GM12872 (cell line): ENCODE data around the gene CCDC197.

Experiments used
- CTCF ChIP-seq: IDR thresholded peaks from 3 replicates; pipeline ENCODE4 v1.5.1; 2011; ENCODE audit warnings: low read depth, mild to moderate bottlenecking, low read length, moderate library complexity; ENCODE audit not compliant: insufficient read depth

CCDC197 gene

GRCh38 chr14:94016446-94016976, 19.4 kb downstream of the CCDC197 start:
- no peak for TF ChIP-seq CTCF

- TF ChIP-seq CTCF = no peak
Measured at GRCh38 chr14:94018308-94018707, 21.2 kb downstream of the CCDC197 start.

GRCh38 chr14:94019329-94019728, 22.2 kb downstream of the CCDC197 start:
- TF ChIP-seq CTCF = no peak

GRCh38 chr14:94020267-94020666, 23.2 kb downstream of the CCDC197 start:
- TF ChIP-seq CTCF = no peak

DNA sequence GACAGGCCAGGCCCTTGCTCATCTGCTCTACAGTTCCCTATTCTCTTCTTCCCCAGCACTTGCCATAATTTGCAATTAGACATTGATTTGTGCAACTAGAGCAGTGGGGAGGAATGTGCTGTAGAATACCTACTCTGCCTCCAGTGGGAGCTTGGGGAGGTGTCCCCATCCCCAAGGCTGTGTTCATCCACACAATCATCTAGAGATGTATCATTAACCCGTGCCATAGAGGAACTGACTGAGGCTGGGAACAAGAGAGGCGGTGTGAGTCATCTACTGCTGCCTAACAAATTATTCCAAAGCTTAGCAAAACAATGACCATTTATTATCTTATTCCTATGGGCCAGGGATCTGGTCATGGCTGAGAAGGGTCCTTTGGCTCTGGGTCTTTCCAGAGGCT, 23.9 kb downstream of the CCDC197 start:
- TF ChIP-seq CTCF = no peak

GRCh38 chr14:94021416-94022157, 24.5 kb downstream of the CCDC197 start:
- TF ChIP-seq CTCF = no peak

DNA sequence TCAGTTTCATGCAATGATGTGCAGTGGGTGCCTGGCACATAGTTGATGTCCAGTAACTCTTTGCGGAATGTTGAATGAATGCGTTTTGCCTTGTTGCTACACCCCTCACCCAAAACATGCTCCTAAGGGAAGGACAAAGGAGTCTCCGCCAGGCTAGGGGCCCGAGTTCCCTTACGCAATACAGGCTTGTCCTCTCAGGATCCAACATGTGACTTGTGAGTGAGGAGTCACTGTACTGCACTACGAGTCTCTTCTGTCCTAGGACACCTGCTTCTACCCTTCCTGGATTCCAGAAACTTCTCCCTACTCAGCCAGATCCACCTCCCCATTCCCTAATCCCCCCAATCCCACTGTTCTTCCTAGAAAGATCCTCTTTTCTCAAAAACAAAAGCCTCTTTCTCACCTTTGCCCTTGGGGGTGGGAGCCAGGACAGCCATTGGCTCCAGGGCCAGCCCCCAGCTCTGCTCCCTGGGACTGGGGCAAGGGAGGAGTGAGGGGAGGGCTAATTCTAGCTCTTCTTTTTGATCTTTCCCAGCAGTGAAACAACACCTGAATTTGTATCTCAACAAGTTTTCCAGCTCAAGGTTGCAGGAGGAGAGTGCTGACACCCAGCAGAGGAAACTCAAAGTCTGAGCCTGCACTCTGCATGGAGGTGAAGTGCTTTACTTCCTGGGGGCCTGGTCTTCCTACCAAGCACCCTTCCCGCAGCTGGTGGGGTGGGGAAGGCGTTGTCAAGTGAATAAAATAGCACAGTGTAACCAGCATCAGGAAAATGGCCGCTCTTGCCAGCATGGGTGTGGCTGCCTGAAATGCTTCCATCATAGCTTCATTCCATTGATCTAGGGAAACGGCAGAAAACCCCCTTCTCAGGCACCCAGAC, 25.7 kb downstream of the CCDC197 start:
- no peak for TF ChIP-seq CTCF
